GM10266 (cell line): ENCODE results near the gene PDE2A.
A peak's percentile ranks its signal among the peaks of the same experiment; 100 is the strongest.

ENCODE experiments used
- DNase-seq: peaks from one replicate; pipeline ENCODE4 v3.0.0; 2012; ENCODE audit errors: extremely low spot score
- CTCF ChIP-seq: IDR thresholded peaks from 2 replicates; pipeline ENCODE4 v1.5.1; 2012; ENCODE audit warnings: mild to moderate bottlenecking, low read depth; ENCODE audit not compliant: control insufficient read depth, insufficient read depth; ENCODE audit errors: missing control alignments

PDE2A gene

GRCh38 chr11:72704028-72704782 is 30.0 kb upstream of the PDE2A start:
- no peak for DNase-seq
- peak; percentile 4 for TF ChIP-seq CTCF

GRCh38 chr11:72703267-72704008 is 29.2 kb upstream of the PDE2A start:
- TF ChIP-seq CTCF: no peak
- no peak for DNase-seq

- DNase-seq: no peak
- TF ChIP-seq CTCF: no peak
Measured at GRCh38 chr11:72702577-72703241, 28.5 kb upstream of the PDE2A start.

GRCh38 chr11:72702096-72702495 is 27.9 kb upstream of the PDE2A start:
- no peak for DNase-seq
- no peak for TF ChIP-seq CTCF

GRCh38 chr11:72701466-72701865 is 27.2 kb upstream of the PDE2A start:
- TF ChIP-seq CTCF: no peak

GRCh38 chr11:72700146-72700545 is 25.9 kb upstream of the PDE2A start:
- DNase-seq: no peak
- no peak for TF ChIP-seq CTCF

More at GRCh38 chr11:72701466-72701865, 27.2 kb upstream of the PDE2A start:
- DNase-seq: no peak
